Measurements from ENCODE around the gene BCAP31. TPM values are rescaled to one million over a fixed set of nuclear protein-coding genes. Genes with fewer than 3 reads are reported as not detected.
"Not testable (repeated sequence)": the region's sequence is repeated elsewhere in the genome, so short reads cannot be mapped to it uniquely, and the experiment has no call there.

The BCAP31 gene
- total RNA-seq, 2 experiments from 2014 or later, result 42.1 to 43.1 TPM

DNA sequence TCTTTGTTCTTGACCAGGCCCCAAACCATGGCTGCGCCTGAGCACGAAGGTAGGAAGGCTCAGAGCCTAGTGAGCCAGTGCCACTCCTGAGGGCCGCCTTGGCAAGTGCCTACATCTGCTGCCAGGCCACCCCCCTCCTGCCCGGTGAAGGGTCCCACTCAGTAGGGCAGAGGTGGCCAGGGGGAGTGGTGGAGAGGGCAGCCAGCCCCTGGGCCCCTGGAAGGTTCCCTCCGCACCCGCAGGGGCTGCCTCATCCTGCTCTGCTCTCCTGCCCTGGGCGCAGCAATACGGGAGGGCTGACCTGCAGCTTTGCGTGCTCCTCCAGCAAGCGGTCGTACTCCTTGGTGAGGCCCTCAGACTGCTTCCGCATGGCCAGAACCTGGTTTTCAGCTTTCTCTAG is 22.5 kb downstream of the BCAP31 start:
- no peaks in the 10 kb centered on the region for H3K4me1 ChIP-seq (ENCODE audit: insufficient read depth, low read length)
- TF ChIP-seq, protein P1, sequence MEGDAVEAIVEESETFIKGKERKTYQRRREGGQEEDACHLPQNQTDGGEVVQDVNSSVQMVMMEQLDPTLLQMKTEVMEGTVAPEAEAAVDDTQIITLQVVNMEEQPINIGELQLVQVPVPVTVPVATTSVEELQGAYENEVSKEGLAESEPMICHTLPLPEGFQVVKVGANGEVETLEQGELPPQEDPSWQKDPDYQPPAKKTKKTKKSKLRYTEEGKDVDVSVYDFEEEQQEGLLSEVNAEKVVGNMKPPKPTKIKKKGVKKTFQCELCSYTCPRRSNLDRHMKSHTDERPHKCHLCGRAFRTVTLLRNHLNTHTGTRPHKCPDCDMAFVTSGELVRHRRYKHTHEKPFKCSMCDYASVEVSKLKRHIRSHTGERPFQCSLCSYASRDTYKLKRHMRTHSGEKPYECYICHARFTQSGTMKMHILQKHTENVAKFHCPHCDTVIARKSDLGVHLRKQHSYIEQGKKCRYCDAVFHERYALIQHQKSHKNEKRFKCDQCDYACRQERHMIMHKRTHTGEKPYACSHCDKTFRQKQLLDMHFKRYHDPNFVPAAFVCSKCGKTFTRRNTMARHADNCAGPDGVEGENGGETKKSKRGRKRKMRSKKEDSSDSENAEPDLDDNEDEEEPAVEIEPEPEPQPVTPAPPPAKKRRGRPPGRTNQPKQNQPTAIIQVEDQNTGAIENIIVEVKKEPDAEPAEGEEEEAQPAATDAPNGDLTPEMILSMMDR (IDR thresholded peaks at IDR 0.05), result no peak
- intact Hi-C loops (cut with DNase I, micrococcal nuclease), result no loop called here
- no peaks in the 10 kb centered on the region for H3K27me3 Mint-ChIP-seq
- no peaks in the 10 kb centered on the region for H3K27me3 ChIP-seq (ENCODE audit: control insufficient read depth in 1 of 2, insufficient read depth in 2 of 2, low read length in 2 of 2)
- H3K36me3 ChIP-seq (ENCODE audit: insufficient read depth, low read length), result peaks cover 33% of the 10 kb centered on the region
- POLR2A ChIA-PET, result no interaction called here
- no peak overlapping the region for H3K4me3 Mint-ChIP-seq
- no peak overlapping the region for H3K27ac ChIP-seq (ENCODE audit: low read depth in 1 of 2, low read length in 2 of 2)
- no peak for ATAC-seq (ENCODE audit: poor library complexity)
- CTCF ChIA-PET, result no interaction called here
- H3K9me3 Mint-ChIP-seq, result no peaks in the 10 kb centered on the region
- no peak overlapping the region for H3K4me3 ChIP-seq (ENCODE audit: low read length)
- no peak overlapping the region for H3K27ac Mint-ChIP-seq
- no peaks in the 10 kb centered on the region for H3K9me3 ChIP-seq (ENCODE audit: control insufficient read depth in 1 of 2, insufficient read depth in 1 of 2, low read length in 2 of 2)
- peaks cover 5% of the 10 kb centered on the region for H3K4me1 Mint-ChIP-seq (ENCODE audit: low read depth)
- DNase-seq, result no peak
- H3K36me3 Mint-ChIP-seq (ENCODE audit: low read depth), result peaks cover 35% of the 10 kb centered on the region

DNA sequence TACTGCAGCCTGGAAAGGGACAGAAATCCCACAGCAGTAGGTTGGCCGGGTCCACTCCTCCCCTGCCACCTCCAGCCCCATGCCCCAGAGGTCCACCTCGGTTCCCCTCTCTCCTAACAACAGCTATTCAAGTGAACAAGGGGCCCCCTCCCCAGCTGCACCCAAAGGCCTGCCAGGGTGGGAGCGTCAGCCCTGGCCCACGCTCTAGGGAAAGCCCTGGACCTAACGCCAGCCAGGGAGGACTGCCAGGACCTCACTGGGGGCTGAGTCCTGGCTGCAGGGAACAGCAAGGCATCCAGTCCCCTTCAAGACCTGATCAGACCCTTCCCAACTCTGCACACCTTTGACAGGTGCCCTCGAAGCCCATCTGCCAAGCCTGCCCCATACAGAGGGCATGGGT is 23.2 kb downstream of the BCAP31 start:
- H3K4me3 Mint-ChIP-seq, result no peak overlapping the region
- TF ChIP-seq, protein P1 (IDR thresholded peaks at IDR 0.05), result no peak
- Histone ChIP-seq H3K27me3 (ENCODE audit: control insufficient read depth in 1 of 2, insufficient read depth in 2 of 2, low read length in 2 of 2) (no peaks in the 10 kb centered on the region), H3K27ac (ENCODE audit: low read depth in 1 of 2, low read length in 2 of 2) (no peak overlapping the region), H3K4me3 (ENCODE audit: low read length) (no peak overlapping the region), H3K4me1 (ENCODE audit: insufficient read depth, low read length) (no peaks in the 10 kb centered on the region), H3K36me3 (ENCODE audit: insufficient read depth, low read length) (peaks cover 33% of the 10 kb centered on the region), H3K9me3 (ENCODE audit: control insufficient read depth in 1 of 2, insufficient read depth in 1 of 2, low read length in 2 of 2) (no peaks in the 10 kb centered on the region)
- no peak overlapping the region for H3K27ac Mint-ChIP-seq
- ATAC-seq (ENCODE audit: poor library complexity), result no peak
- CTCF ChIA-PET, result no interaction called here
- POLR2A ChIA-PET, result no interaction called here
- H3K36me3 Mint-ChIP-seq (ENCODE audit: low read depth), result peaks cover 28% of the 10 kb centered on the region
- H3K4me1 Mint-ChIP-seq (ENCODE audit: low read depth), result no peaks in the 10 kb centered on the region
- intact Hi-C loops (cut with DNase I, micrococcal nuclease), result no loop called here
- no peaks in the 10 kb centered on the region for H3K27me3 Mint-ChIP-seq
- no peak for DNase-seq
- no peaks in the 10 kb centered on the region for H3K9me3 Mint-ChIP-seq

DNA sequence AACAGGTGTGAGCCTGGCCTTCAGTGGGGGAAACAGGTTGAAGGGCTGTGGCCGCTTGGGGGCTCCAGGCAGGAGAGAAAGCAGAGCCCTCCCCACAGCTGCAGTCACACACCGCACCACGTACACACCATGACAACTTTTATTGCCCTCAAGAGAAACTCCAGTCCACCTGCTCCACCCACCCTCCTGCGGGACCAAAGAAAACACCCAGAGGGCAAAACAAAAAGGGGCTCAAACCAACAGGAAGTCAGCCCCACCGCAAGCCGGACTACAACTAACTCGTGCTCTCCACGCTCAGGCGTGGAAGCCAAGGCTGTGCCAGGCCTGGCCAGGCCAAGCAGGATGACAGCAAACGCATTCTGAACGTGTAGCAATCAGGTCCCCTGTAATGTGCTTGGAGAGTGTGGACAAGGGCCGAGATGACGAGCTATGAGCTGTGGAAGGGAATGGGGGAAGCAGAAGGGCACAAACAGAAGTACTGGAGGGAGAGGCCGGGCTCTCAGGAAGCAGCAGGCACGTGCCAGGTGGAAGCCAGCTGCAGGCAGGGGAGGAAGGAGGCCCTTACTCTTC is 23.7 kb downstream of the BCAP31 start:
- H3K36me3 Mint-ChIP-seq (ENCODE audit: low read depth), result peaks cover 32% of the 10 kb centered on the region
- no peak overlapping the region for H3K4me3 Mint-ChIP-seq
- H3K36me3 ChIP-seq (ENCODE audit: insufficient read depth, low read length), result peaks cover 33% of the 10 kb centered on the region
- no peak overlapping the region for H3K27ac ChIP-seq (ENCODE audit: low read depth in 1 of 2, low read length in 2 of 2)
- CTCF ChIA-PET, result no interaction called here
- no peak overlapping the region for H3K4me3 ChIP-seq (ENCODE audit: low read length)
- intact Hi-C loops (cut with DNase I, micrococcal nuclease), result no loop called here
- H3K4me1 ChIP-seq (ENCODE audit: insufficient read depth, low read length), result no peaks in the 10 kb centered on the region
- TF ChIP-seq, protein P1 (IDR thresholded peaks at IDR 0.05), result no peak
- no peaks in the 10 kb centered on the region for H3K9me3 ChIP-seq (ENCODE audit: control insufficient read depth in 1 of 2, insufficient read depth in 1 of 2, low read length in 2 of 2)
- POLR2A ChIA-PET, result no interaction called here
- no peak for DNase-seq
- no peak overlapping the region for H3K27ac Mint-ChIP-seq
- no peaks in the 10 kb centered on the region for H3K27me3 ChIP-seq (ENCODE audit: control insufficient read depth in 1 of 2, insufficient read depth in 2 of 2, low read length in 2 of 2)
- ATAC-seq (ENCODE audit: poor library complexity), result no peak
- no peaks in the 10 kb centered on the region for H3K9me3 Mint-ChIP-seq
- H3K4me1 Mint-ChIP-seq (ENCODE audit: low read depth), result no peaks in the 10 kb centered on the region
- no peaks in the 10 kb centered on the region for H3K27me3 Mint-ChIP-seq

DNA sequence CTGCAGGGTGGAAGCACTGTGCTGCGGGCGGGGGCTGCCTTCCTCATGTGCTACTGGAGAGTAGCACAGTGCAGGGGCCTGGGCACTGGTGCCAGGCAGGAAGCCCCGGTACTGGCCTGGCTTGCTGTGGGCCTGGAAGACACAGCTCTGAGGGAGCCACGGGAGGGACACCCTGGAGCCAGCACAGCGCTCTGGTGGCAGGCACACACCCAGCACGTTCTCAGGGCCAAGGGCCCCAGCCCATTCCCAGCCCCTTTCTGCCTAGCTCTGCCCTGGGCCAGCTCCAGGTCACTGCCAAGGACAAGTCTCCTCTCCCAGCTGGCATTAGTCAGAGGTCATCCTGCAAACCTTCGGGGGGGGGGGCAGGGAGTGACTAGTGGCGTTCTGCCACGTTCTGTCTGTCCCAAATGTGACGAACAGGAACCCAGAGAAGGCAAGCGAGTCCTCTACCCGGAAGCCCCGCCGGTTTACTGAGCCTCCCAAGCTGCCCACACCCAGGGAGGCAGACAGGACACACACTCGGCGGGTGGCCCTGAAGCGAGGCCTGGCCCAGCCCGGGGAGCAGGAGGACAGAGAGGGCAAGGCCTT is 24.3 kb downstream of the BCAP31 start:
- H3K27me3 Mint-ChIP-seq; H3K27me3 ChIP-seq (ENCODE audit: control insufficient read depth in 1 of 2, insufficient read depth in 2 of 2, low read length in 2 of 2); H3K4me3 Mint-ChIP-seq; ATAC-seq (ENCODE audit: poor library complexity); DNase-seq; intact Hi-C loops (cut with DNase I, micrococcal nuclease); H3K4me1 ChIP-seq (ENCODE audit: insufficient read depth, low read length); H3K4me1 Mint-ChIP-seq (ENCODE audit: low read depth); H3K9me3 ChIP-seq (ENCODE audit: control insufficient read depth in 1 of 2, insufficient read depth in 1 of 2, low read length in 2 of 2); POLR2A ChIA-PET; H3K4me3 ChIP-seq (ENCODE audit: low read length); H3K27ac Mint-ChIP-seq; H3K27ac ChIP-seq (ENCODE audit: low read depth in 1 of 2, low read length in 2 of 2); CTCF ChIA-PET; H3K9me3 Mint-ChIP-seq: not testable (repeated sequence)
- H3K36me3 ChIP-seq (ENCODE audit: insufficient read depth, low read length), result peaks cover 33% of the 10 kb centered on the region
- H3K36me3 Mint-ChIP-seq (ENCODE audit: low read depth), result peaks cover 32% of the 10 kb centered on the region

DNA sequence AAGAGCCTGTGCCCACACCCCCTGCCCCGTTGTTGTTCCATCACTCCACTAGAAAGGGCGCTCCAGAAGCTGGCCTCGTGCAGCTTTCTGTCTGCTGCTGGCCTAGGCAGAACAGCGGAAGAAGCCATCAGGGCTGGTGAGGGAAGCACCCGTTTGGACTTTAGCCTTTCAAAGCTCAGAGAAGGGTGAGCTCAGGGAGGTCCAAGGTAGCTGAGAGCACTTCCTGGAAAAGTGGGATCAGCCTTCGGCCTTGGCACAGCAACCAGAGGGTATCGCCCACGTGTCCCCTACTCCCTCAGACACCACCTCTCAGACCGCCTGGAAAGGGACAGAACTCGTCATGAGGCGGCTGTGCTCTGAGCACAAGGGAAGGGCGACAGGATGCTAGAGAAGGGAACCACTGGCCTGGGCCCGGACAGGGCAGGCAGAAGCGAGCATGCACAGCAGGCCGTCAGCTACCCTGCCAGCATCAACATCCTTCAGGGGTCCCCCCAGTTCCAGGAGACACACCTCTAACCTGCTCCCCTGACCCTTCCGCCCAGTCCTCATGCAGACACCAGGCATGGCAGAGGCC is 24.9 kb downstream of the BCAP31 start:
- CTCF ChIA-PET; ATAC-seq (ENCODE audit: poor library complexity); H3K27me3 Mint-ChIP-seq; intact Hi-C loops (cut with DNase I, micrococcal nuclease); H3K27me3 ChIP-seq (ENCODE audit: control insufficient read depth in 1 of 2, insufficient read depth in 2 of 2, low read length in 2 of 2); H3K4me1 Mint-ChIP-seq (ENCODE audit: low read depth); H3K4me1 ChIP-seq (ENCODE audit: insufficient read depth, low read length); DNase-seq; POLR2A ChIA-PET; H3K9me3 Mint-ChIP-seq; H3K27ac ChIP-seq (ENCODE audit: low read depth in 1 of 2, low read length in 2 of 2); H3K4me3 Mint-ChIP-seq; H3K9me3 ChIP-seq (ENCODE audit: control insufficient read depth in 1 of 2, insufficient read depth in 1 of 2, low read length in 2 of 2); H3K27ac Mint-ChIP-seq; H3K4me3 ChIP-seq (ENCODE audit: low read length): not testable (repeated sequence)
- peaks cover 26% of the 10 kb centered on the region for H3K36me3 Mint-ChIP-seq (ENCODE audit: low read depth)
- peaks cover 33% of the 10 kb centered on the region for H3K36me3 ChIP-seq (ENCODE audit: insufficient read depth, low read length)
